Colonic mucosa (tissue), 4 donors: ENCODE data around the gene SRP9. TPM values are rescaled to one million over a fixed set of nuclear protein-coding genes. Genes with fewer than 3 reads are reported as not detected.
"Not testable (repeated sequence)": the region's sequence is repeated elsewhere in the genome, so short reads cannot be mapped to it uniquely, and the experiment has no call there.

ENCODE experiments used
- DNase-seq: peaks from one replicate; pipeline ENCODE4 v3.0.0-alpha.2; 2020
- H3K27ac ChIP-seq: fragments of 200-600 bp; one replicate; pipeline ENCODE4 v1.8.0; 2021
- H3K27me3 ChIP-seq: fragments of 200-600 bp; one replicate; pipeline ENCODE4 v1.8.0; 2021
- H3K36me3 ChIP-seq: fragments of 200-600 bp; one replicate; pipeline ENCODE4 v1.8.0; 2021
- H3K4me1 ChIP-seq: fragments of 200-600 bp; one replicate; pipeline ENCODE4 v1.8.0; 2021; ENCODE audit warnings: mild to moderate bottlenecking
- H3K4me3 ChIP-seq: fragments of 200-600 bp; one replicate; pipeline ENCODE4 v1.8.0; 2021
- H3K9ac ChIP-seq, 2 donors: one replicate each; pipeline ENCODE4 v1.7.0; 2013; ENCODE audit warnings: control low read depth in 2 of 2, low read depth in 2 of 2, low read length in 2 of 2
- H3K9me3 ChIP-seq: fragments of 200-600 bp; one replicate; pipeline ENCODE4 v1.8.0; 2021
- intact Hi-C: fragments of 100-400 bp; cut with DNase I; formaldehyde crosslinking; loops from one replicate; pipeline ENCODE4 v1.14.1; 2022
- total RNA-seq, 2 donors: library from RNA; stranded (reverse); fragmentation: NEBNext Ultra II Directional in 1 of 2; extraction: Animal tissue kit (Norgen Biotek cat#: 25700) in 1 of 2; gene quantifications; one replicate each; pipeline ENCODE4 v1.2.1, GENCODE V29; 2021
- TF ChIP-seq, protein P1 (sequence below): fragments of 200-600 bp; IDR thresholded peaks from one replicate; pipeline ENCODE4 v1.8.0; 2022; ENCODE audit warnings: antibody characterized with exemption, mild to moderate bottlenecking
- donor health status: healthy.
- donor health status: DM: no; HTN: no; CAD: no.
- donor health status: DM: no; HTN: no; CAD: no.

The SRP9 gene
- total RNA-seq, 2 donors from 2014 or later, result 233 to 264 TPM

DNA sequence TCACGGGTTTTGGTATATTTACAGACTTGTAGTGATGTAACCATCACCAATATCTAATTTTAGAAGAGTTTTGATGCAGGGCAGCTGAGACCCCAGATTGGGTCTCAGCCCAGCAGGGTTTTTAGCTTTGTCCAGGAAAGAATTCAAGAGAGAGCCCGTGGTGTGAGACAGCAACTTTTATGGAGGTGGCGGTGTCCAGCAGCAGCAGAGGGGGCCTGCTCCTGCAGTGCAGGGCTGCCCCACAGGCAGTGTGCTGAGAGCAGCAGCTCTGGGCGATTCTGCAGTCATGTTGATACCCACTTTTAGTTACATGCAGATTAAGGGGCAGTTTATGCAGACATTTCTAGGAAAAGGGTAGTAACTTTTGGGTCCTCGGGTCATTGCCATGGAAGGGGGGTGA is 30.5 kb downstream of the SRP9 start:
- H3K27ac ChIP-seq, result no peak overlapping the region
- TF ChIP-seq, protein P1, sequence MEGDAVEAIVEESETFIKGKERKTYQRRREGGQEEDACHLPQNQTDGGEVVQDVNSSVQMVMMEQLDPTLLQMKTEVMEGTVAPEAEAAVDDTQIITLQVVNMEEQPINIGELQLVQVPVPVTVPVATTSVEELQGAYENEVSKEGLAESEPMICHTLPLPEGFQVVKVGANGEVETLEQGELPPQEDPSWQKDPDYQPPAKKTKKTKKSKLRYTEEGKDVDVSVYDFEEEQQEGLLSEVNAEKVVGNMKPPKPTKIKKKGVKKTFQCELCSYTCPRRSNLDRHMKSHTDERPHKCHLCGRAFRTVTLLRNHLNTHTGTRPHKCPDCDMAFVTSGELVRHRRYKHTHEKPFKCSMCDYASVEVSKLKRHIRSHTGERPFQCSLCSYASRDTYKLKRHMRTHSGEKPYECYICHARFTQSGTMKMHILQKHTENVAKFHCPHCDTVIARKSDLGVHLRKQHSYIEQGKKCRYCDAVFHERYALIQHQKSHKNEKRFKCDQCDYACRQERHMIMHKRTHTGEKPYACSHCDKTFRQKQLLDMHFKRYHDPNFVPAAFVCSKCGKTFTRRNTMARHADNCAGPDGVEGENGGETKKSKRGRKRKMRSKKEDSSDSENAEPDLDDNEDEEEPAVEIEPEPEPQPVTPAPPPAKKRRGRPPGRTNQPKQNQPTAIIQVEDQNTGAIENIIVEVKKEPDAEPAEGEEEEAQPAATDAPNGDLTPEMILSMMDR, result no peak
- no peaks in the 10 kb centered on the region for H3K36me3 ChIP-seq
- intact Hi-C loops, result no loop called here
- no peaks in the 10 kb centered on the region for H3K9me3 ChIP-seq
- H3K4me3 ChIP-seq, result no peak overlapping the region
- peaks cover 2% of the 10 kb centered on the region for H3K4me1 ChIP-seq
- DNase-seq, result peak; percentile 10
- H3K9ac ChIP-seq, result no peak overlapping the region
- no peaks in the 10 kb centered on the region for H3K27me3 ChIP-seq

DNA sequence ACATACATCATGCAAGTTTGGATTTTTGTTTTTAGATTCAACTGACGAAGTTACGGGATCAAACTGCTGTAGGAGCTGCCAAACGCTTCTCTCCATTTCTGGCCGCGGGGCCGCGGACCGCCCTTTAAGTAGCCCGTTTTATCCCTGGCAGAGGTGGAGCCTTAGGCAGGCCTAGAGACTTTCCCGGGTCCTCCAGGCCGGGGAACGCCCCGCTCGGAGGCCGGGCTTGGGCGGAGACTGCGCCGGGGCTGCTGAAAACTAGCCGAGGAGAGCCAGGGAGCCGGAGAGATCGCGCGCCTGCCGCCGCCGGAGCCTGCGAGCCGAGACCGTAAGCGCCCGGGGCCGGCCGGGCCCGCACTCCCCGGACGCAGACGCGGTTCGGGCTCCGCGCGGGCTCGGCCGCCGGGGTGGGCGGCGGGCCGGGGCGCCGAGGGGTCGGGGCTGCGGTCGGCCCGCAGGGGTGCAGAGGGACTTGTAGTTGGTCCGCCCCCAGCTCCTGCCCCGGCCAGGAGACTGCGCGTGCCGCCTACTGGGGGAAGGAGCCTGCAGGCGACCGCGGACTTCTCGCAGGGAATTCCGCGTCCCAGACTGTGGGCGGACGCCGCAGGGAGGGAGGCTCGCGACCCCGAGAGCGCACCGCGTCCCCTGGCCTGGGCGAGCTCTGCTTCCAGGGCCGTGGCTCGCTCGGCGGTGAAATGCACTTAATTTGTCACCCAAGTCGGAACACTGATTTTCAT is 32.4 kb downstream of the SRP9 start, which contains the start of gene EPHX1:
Gene EPHX1, plus strand, starts transcription at position 283 of the 737 bp plus-strand sequence. CDS start 18,606 bp downstream, outside the sequence.
- H3K4me3 ChIP-seq, result peak within 1 kb of the TSS; percentile 64
- TF ChIP-seq, protein P1, result no peak
- DNase-seq, result peak; percentile 96
- no peaks in the 10 kb centered on the region for H3K9me3 ChIP-seq
- H3K27me3 ChIP-seq, result no peaks in the 10 kb centered on the region
- intact Hi-C loops, result no loop called here
- peak within 1 kb of the TSS; percentile 76 to 83 for H3K9ac ChIP-seq
- peak within 1 kb of the TSS; percentile 58 for H3K27ac ChIP-seq
- H3K4me1 ChIP-seq, result peaks cover 18% of the 10 kb centered on the region
- H3K36me3 ChIP-seq, result no peaks in the 10 kb centered on the region

DNA sequence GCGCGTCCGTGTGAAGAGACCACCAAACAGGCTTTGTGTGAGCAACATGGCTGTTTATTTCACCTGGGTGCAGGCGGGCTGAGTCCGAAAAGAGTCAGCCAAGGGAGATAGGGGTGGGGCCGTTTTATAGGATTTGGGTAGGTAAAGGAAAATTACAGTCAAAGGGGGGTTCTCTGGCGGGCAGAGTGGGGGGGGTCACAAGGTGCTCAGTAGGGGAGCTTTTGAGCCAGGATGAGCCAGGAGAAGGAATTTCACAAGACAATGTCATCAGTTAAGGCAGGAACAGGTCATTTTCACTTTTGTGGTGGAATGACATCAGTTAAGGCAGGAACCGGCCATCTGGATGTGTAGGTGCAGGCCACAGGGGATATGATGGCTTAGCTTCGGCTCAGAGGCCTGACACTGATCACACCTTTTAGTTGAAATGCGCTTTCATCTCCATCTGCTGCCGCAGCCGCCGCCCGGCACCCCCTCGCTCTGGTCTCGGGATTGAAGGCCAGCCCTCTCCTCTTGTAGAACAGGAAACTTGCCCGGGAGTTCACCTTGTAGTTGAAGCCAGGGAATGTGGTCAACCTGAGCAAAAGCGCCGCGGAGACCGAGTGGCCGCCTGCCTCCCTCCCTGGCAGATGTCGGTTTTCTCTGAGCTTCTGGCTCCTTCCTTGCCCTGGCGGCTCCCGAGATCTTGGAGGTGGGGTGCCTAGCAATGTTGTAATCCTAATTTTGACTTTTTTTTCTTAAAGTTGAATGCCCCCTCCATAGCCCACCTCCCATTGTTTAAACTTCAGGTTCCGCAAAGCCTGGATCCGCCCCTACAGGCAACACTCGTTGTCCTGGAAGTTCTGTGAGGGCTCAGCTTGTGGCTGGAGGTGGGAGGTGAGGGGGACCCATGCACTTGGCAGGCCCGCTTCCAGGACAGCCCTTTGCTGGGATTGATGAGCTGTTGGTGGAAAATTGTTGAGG is 33.2 kb downstream of the SRP9 start:
- Histone ChIP-seq H3K27ac (peak overlapping the region; percentile 58), H3K4me3 (peak overlapping the region; percentile 64), H3K9ac (peak overlapping the region; percentile 76 to 83), H3K4me1 (peaks cover 18% of the 10 kb centered on the region)
- H3K9me3 ChIP-seq, intact Hi-C loops, H3K36me3 ChIP-seq, H3K27me3 ChIP-seq: not testable (repeated sequence)
- peak; percentile 69 for DNase-seq

DNA sequence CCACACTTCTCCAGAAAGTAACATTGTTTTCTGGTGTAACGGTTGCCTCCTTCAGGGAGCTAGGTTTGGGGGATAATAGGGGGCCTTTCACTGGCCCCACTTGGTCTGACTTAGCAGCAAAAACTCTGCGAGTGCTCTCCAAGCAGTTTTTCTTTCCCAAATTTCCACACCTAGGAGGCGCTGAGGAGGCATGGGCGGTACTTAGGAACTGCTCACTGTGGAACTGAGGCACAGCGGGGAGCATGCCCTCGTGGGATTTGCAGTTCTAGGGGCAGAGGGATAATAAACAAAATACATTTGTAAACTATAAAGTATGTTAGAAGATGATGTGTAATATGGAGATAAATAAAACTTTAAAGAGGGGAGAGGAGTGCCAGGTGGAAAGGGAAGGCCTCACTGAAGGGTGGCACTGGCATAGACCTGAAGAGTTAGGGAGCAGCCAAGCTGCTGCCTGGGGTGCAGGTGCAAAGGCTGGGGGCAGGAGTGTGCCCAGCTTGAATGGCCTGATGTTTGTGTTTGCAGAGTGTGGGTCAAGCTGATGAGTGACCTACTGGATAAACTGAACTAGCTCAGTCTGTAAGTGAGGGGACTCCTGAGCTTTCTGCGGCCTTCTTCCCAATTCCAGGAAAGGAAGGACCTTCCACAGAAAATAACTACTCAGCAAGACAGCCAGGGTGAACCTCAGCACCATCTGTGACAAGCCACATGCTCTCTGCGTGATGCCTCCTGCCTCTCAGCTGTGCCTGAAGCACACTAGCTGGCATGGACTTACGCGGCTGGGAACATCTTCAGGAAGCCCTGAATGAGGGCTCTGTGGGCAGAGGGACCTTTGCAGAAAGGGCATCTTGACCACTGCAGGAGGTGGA is 34.2 kb downstream of the SRP9 start:
- TF ChIP-seq, protein P1, result no peak
- Histone ChIP-seq H3K4me3 (no peak overlapping the region), H3K4me1 (peaks cover 22% of the 10 kb centered on the region), H3K27ac (peak overlapping the region; percentile 16), H3K36me3 (no peaks in the 10 kb centered on the region), H3K9me3 (no peaks in the 10 kb centered on the region), H3K9ac (peak overlapping the region in 1 of 2 donors; percentile 76), H3K27me3 (no peaks in the 10 kb centered on the region)
- intact Hi-C loops, result no loop called here
- DNase-seq, result peak; percentile 62

DNA sequence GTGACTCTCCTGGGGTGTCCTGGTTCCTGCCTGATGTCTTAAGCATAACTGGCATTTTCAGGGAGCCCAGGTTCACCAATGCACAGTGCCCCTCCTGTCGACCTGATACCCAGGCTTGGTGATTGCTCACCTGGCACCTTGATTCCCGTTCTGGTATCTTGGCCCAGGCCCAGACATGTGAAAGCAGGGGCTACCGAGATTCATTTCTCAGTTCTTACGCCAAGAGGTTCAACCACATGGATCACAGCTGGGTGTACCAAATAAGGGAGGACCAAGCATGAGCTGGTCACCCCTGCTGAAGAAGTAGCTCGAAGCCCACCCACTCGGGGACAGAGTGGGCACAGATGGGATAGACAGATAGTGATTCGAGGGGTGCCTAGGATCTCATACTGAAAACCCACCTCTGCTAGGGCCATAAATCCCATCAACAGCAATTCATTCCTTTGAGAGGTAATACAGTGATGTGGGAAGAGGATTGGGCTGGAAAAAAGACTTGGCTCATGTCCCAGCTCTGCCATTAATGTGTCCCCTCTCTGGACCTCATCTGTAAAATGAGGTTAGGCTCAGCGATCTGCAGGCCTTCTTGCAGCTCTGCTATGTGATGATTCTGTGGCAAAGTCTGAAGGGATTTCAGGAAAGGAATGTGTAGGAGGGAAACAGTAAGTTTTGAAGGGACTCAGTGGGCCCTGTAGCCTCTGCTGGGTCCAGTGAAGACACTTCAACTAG is 35.0 kb downstream of the SRP9 start:
- no peak for DNase-seq
- peaks cover 29% of the 10 kb centered on the region for H3K4me1 ChIP-seq
- no peaks in the 10 kb centered on the region for H3K27me3 ChIP-seq
- intact Hi-C loops, result no loop called here
- H3K9me3 ChIP-seq, result no peaks in the 10 kb centered on the region
- H3K9ac ChIP-seq, result peak overlapping the region; percentile 20 to 49
- no peaks in the 10 kb centered on the region for H3K36me3 ChIP-seq
- no peak overlapping the region for H3K4me3 ChIP-seq
- TF ChIP-seq, protein P1, result no peak
- H3K27ac ChIP-seq, result peak overlapping the region; percentile 74
